Stimulated activated CD8-positive, alpha-beta memory T cell treated with anti-CD3 and anti-CD28 coated beads, Interleukin-7, amount 100 ng/mL, for 24 hours (primary cell): Measurements from ENCODE around the gene ZXDC.

Experiments
- DNase-seq: peaks from one replicate; pipeline ENCODE4 v3.0.0-alpha.2; 2020; ENCODE audit warnings: low read depth

ZXDC gene

GRCh38 chr3:126415661-126416591, 59.8 kb downstream of the ZXDC start:
- no peak for DNase-seq

GRCh38 chr3:126414961-126415660, 60.6 kb downstream of the ZXDC start:
- DNase-seq: no peak

GRCh38 chr3:126414406-126414805, 61.3 kb downstream of the ZXDC start:
- DNase-seq: no peak

- DNase-seq: no peak
These were observed 62.0 kb downstream of the ZXDC start for GRCh38 chr3:126413693-126414080.

GRCh38 chr3:126412841-126413692, 62.6 kb downstream of the ZXDC start:
- DNase-seq: no peak

- no peak for DNase-seq
These were observed 67.6 kb downstream of the ZXDC start for GRCh38 chr3:126408099-126408498.

GRCh38 chr3:126407412-126408044, 68.2 kb downstream of the ZXDC start:
- no peak for DNase-seq

- DNase-seq: no peak
These were observed 69.0 kb downstream of the ZXDC start for GRCh38 chr3:126406389-126407296.

GRCh38 chr3:126402666-126403302, 72.9 kb downstream of the ZXDC start:
- DNase-seq: no peak

GRCh38 chr3:126402178-126402577, 73.5 kb downstream of the ZXDC start:
- DNase-seq: no peak

- DNase-seq: no peak
These were observed 74.0 kb downstream of the ZXDC start for GRCh38 chr3:126401611-126402160.

- DNase-seq: no peak
These were observed 75.9 kb downstream of the ZXDC start for GRCh38 chr3:126399756-126400155.

GRCh38 chr3:126399351-126399735, 76.3 kb downstream of the ZXDC start:
- DNase-seq: no peak

GRCh38 chr3:126398423-126399350, 77.0 kb downstream of the ZXDC start:
- no peak for DNase-seq

- DNase-seq: no peak
These were observed 77.9 kb downstream of the ZXDC start for GRCh38 chr3:126397610-126398422.

- DNase-seq: no peak
These were observed 79.2 kb downstream of the ZXDC start for GRCh38 chr3:126396536-126396935.

GRCh38 chr3:126395846-126396513, 79.7 kb downstream of the ZXDC start:
- DNase-seq: no peak

- DNase-seq: no peak
These were observed 80.7 kb downstream of the ZXDC start for GRCh38 chr3:126394977-126395321.
